GM12874 (cell line): Measurements from ENCODE around the gene SPECC1.

Source experiments
- TF ChIP-seq, protein P1 (sequence below): IDR thresholded peaks from 2 replicates; pipeline ENCODE4 v1.5.1; 2011; ENCODE audit warnings: low read depth, mild to moderate bottlenecking, control low read depth, low read length, moderate library complexity; ENCODE audit not compliant: insufficient read depth

SPECC1 gene

DNA sequence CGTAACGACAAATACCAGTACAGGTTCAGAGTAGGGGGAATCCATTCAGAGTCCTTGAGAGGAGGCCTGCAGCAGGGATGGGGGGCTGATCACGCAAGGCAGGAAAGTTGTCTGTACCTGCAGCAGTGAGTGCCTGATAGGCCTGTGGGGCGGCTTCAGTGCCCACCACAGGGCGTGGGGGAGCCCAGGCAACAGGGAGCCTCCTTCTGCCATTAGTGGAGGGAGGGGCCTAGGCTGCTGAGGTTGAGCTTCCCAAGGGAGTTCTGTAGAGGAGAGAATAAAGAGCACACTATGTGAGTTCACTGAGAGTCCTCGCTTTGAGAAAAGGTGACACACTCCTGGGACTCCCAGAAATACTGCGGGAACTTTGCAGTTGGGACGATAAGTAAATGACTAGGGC is 134.6 kb downstream of the SPECC1 start:
- TF ChIP-seq, protein P1, sequence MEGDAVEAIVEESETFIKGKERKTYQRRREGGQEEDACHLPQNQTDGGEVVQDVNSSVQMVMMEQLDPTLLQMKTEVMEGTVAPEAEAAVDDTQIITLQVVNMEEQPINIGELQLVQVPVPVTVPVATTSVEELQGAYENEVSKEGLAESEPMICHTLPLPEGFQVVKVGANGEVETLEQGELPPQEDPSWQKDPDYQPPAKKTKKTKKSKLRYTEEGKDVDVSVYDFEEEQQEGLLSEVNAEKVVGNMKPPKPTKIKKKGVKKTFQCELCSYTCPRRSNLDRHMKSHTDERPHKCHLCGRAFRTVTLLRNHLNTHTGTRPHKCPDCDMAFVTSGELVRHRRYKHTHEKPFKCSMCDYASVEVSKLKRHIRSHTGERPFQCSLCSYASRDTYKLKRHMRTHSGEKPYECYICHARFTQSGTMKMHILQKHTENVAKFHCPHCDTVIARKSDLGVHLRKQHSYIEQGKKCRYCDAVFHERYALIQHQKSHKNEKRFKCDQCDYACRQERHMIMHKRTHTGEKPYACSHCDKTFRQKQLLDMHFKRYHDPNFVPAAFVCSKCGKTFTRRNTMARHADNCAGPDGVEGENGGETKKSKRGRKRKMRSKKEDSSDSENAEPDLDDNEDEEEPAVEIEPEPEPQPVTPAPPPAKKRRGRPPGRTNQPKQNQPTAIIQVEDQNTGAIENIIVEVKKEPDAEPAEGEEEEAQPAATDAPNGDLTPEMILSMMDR, result no peak

DNA sequence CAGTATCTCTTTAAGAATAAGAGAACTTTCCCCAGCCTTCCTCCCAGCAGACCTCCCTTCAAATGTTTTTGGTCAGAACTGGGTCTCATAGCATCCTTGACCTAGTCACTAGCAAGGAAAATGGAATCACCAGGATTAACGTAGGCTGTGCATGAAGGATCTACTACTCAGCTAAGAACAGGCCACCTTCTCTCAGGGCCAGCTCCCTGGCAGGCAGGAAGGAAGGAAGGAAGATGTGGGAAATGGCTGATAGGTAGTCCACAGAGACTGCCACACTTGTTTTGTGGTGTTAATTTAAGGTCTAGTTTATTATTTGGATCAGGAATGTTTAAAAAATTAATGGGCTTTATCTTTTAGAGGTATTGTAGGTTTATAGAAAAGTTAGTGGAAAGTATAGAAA is 136.4 kb downstream of the SPECC1 start:
- TF ChIP-seq, protein P1, result no peak

DNA sequence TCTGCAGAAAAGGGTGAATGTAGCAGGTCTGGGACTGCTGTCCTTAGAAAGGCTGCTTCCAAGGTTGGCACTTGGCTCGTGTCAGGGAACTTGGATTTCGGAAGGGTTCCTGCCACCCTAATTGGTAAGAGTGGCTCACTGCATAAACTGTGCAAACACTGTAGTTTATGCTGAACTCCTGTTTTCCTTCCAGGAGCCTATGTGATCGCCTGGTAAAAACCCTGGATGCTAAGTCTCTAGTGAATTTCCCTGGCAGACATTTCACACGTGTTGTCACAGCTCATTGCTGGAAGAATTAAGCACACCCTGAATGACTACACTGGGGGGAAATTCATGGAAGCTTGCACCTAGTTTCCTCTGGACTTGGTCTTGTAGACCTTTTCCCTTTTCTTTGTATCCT is 140.1 kb downstream of the SPECC1 start:
- TF ChIP-seq, protein P1, result no peak

DNA sequence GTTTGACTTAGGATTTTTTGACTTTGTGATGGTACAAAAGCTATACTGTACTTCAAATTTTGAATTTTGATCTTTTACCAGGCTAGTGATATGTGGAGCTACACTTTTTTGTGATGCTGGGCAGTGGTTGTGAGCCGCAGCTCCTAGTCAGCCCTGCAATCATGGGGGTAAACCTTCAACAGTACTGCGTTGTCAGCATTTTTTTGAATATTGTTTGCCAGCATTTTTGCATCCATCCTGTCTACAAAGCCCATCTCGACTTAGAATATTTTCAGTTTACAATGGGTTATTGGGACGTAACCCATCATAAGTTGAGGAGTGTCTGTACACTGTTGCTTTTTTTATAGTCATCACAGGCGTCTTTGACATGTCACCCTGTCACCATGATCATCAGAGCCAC is 142.0 kb downstream of the SPECC1 start:
- TF ChIP-seq, protein P1, result no peak

DNA sequence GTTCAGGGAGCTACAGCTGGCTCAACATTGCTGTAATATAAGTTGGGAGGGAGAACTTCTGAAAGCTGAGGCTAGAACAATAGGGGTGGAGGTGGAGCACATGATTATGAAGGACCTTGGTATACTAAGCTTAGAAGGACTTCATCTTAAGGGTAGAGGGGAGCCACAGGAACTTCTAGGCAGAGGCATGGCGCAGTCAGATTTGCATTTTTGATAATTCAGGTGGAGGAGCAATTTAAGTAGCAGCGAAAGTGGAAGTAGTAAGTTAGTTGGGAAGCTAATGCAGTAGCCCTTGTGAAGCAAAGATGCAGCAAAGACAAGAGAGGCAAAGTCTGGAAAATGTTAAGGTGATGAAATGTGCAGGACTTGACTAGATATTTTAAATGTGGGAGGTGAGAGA is 144.1 kb downstream of the SPECC1 start:
- TF ChIP-seq, protein P1, result no peak

DNA sequence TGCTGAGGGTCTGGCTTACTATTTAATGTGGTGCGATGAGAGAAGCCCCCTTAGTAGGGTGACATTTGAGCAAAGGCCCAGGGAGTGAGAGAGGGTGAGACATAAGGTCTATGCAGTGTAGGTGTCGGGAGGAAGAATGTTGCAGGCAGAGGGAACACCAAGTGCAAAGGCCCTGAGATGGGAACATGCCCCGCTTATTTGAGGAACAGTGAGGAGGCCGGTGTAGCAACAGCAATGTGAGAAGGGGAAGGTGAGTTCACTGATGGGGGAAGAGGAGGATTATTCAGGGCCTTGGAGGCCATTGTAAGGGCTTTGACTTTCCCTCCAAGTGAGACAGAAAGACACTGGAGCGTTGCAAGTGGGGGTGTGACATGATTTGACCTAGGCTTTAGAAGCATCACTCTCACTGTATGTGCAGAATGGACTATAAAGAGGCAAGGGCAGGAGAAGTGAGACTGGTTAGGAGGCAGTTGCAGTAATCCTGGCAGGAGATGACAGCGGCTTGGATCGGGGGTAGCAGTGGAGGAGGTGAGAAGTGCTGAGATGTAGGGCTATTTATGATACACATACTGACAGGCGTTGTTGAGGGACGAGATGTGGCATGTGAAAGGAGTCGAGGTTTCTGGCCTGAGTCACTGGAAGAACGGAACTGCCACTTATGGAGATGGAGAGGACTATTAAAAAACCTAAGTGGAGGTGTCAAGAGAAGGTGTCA is 145.3 kb downstream of the SPECC1 start:
- TF ChIP-seq, protein P1, result no peak

DNA sequence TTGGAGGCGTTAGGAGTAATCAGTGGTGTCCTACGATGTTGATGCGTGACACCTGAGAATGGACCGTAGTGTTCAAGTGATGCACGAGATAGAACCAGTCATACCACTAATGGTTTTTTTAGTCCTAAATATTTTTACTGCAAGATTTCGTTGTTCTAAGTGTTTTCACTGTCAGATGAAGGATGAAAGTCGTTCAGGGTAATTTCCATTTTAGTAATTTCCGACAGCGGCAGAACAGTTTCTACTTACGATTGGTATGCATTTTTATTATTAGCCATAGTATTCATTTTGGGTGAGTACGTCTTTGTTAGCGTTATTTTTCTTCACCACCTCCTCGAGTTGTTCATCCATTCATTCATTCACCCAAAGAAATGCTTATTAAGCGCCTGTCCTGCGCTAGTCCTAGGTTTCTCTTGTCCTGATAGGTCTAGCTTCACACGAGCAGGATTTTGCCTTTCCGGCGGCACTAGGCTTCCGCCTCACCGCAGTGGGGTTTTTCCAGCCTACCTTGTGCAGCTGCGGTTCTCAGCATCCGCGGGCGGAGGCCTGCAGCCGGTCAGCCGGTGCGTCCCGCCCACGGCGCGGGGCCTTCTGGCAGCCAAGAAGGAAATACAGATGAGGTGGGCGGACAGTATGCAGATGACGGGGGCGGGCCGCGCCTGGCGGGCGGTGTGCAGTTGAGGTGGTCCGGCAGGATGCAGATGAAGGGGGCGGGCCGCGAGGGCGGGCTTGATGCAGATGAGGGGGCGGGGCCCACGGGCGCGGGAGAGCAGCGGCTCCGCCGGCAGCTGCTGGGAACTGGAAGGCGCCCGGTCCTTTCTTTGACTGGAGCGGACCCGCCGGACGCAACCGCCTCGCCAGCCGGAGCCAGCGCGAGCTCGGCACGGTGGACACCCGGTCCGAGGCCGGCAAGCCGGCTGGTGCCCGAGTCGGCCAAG is 146.4 kb downstream of the SPECC1 start:
- TF ChIP-seq, protein P1, result no peak
